Measurements from ENCODE around the gene NR4A3.

NR4A3 gene

DNA sequence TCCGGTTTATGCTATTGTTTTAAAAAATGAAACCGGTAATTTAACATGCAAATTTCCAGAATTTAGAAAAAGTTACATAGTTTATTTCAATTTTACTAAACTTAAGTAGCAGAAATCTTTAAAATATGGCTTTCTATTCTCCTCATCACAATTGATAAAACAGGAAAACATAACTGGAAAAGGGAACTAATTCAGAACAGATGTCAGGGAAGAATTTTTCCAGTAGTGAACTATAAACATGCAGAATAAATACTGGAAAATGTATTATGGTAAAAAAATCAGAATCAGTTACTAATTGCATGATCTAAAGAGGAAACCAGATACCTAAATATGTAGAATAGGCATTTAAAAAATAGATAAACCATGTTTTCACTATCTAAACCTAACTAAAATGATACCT lies 7.3 kb upstream of the NR4A3 start:
- no peak for DNase-seq (ENCODE audit: low spot score)

DNA sequence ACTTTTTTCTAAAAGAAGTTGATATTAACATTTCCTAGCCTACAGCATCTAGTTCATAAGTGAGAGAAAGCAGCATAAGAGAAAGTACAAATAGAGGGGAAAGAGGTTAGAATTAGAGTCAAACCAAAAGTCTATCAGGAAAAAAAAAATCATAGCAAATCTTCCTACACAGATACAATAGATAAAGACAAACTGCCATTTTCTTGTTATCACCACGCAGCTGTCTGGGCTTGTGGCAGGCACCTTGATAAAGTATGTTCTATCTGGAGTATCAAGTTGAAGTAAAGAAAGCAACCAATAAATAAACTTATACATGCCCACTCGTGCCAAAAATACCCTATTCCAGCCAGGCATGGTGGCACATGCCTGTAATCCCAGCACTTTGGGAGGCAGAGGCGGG lies 5.3 kb upstream of the NR4A3 start:
- DNase-seq (ENCODE audit: low spot score) = no peak

DNA sequence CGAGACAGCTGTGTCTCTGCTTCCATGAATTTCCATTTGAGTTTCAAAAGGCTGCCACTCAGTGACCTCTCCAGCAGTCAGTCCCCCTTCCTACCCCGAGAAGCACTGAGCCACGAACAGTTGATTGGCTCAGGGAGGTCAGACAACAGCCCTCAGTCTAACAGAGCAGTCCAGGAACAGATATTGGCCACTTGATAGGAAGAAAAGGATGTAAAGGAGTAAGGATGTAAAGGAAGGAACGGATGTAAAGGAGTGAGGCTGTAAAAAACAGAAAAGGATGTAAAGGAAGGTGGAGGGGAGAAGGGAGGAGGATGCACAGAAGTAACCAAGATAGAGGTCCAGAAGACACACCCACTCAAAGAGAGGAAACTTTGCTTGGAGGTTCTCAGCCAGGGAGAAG lies 3.2 kb upstream of the NR4A3 start:
- DNase-seq (ENCODE audit: low spot score) = no peak

DNA sequence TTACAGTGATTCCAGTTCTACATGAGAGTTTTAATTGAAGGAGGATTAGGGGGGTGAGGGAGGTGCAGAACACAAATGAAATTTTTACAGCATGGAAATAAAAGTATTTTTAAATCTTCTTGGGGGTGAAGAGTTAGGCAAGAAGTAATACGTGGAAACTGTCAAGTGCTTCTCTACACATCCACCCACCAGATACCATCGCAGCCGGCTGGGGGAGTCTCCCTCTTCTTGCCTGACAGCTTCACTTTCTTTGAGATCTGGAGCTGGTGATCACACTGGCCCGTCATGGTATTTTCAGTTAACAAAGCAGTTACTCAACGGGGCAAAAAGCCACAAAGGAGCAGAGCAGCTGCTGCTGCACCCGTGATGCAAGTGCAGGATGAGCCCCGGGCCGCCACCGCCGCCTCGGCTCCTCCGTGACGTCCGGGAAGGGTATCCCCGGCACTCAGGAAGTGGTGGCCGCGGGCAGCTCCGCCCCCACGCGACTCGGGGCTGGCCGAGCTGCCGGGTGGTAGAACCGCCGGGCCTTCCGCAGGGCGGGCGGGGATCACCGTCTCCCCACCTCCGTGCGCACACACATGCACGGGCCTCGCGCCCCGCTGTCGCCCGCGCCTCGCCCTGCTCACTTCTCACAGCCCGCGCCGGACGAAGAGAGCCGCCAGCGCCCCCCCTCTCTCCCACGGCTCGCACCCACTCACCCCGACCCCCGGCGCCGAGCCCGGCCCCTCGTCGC lies 2.4 kb upstream of the NR4A3 start:
- DNase-seq (ENCODE audit: low spot score) = peak; percentile 84

DNA sequence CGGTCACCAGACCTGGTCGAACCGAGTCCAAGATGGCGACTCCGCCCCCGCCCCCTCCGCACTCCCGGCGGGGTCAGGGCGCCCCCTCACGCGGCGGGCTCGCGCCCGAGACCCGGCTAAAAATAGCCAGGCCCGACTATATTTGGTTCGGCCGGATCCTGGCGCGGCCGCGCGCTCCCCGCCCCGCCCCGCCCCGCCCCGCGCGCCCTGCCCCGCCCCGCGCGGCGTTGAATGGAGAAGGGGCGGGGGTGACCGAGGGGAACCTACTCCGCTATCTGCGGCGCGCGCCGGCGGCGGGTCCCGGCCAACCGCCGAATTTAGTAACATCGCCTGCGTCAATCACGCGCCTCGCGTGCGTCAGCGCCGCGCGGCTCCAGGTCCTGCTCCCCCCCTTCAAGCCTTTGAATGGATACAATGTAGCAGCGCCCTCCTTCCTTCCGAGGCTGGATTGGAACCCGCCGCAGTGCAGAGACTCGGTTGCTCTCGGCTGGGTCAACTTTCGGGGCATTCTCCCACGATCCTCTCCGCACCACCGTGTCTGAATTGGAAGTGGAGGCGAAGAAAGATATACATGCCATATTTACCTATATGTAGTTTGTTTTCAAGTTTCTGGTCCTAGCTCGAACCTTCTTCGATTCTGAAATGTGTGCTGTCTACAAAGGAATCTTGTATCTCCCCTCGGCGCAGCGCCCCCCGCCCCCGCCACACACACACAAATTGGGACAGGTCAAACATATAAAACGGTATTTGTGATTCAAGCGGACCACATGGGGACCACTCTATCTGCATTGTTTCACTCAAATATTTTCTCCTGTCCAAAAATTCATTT lies 1.6 kb upstream of the NR4A3 start:
- DNase-seq (ENCODE audit: low spot score) = peak; percentile 89

DNA sequence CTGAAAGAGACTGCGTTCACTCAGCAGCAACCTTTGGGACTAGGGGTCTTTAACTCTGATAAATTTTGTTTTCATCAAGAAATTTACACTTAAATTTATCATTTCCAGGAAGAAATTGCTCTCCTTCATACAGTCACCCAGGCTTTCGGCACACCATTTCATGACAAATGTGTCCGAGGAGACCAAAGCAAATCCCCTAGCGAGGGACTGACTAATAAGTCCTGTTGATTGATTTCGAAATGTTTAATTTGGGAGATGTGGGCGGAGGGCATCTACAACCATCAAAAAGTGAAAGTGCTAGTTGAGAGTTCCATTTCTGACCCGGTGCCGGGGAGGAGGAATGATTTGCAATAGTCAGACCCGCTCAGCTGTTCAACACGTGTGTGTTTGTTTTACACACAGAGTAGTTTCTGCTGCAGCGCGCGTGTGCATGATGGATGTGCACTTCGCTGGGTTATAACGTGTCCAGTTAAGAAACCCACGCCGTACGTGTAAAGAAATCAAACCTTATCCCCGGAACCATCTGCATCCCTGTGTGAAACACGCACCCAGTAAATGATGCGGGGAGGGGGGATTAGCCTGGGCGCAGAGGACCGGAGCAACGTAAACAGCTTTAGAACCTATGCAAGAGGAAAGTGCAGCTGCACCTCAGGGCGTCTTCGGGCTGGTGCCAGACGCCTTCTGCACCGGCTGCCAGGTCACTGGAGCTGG lies 845 bp upstream of the NR4A3 start:
- peak; percentile 40 for DNase-seq (ENCODE audit: low spot score)

DNA sequence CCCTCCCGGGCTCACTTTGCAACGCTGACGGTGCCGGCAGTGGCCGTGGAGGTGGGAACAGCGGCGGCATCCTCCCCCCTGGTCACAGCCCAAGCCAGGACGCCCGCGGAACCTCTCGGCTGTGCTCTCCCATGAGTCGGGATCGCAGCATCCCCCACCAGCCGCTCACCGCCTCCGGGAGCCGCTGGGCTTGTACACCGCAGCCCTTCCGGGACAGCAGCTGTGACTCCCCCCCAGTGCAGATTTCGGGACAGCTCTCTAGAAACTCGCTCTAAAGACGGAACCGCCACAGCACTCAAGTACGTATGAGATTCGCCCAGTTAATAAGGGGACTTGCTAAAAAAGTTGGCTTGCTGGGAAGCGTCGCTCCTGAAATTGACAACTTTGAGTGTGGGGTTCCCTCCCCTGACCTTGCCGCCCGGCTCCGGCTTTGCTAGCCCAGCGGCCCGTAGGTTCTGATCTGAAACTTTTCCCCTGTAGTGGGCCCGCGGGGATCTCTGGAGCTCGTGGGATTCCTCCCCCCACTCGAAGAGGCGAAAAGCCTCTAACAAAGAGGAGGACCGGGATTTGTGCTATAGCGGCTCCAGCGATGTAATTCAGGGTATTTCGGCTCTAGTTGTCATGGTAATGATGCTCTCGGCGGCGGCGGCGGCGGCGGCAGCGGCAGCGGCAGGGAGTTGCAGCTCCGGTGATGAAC lies 572 bp downstream of the NR4A3 start:
- peak; percentile 41 for DNase-seq (ENCODE audit: low spot score)

DNA sequence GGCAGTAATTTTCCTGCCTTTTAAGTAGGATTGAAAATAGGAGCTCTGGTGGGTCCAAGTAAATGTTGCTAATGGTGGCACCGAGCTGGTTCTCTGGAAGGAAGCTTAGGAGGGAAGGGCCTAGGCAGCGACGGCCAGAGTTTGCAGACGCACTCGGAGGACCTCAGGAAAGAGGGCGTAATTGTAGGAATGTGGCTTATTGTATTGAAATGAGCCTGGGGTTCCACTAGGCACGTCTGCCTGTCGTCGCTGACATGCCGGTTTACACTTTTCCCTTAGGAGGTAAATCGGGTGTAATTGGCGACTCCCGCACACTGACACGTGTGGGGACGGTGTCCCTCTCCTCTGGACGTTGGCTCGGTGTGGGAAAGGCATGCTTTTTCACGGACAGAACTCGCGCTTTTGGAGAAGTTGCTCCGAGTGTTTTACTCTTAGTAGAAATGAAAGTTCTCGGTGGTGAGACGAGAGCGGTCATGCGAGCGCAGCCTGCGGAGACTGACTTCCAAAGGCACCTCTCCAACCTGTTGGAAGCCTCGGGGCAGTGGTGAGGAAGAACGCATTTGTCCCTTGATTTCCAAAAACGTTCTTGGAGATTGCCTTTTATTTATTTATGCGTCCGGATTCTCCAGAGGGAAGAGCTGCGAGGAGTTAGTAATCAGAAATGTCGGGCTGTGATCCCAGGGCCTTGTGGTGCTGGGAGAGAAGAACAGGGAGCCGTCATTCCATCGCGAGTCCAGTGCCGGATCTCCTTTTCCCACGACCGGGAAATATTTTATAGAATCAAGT lies 1.3 kb downstream of the NR4A3 start:
- peak; percentile 41 for DNase-seq (ENCODE audit: low spot score)

DNA sequence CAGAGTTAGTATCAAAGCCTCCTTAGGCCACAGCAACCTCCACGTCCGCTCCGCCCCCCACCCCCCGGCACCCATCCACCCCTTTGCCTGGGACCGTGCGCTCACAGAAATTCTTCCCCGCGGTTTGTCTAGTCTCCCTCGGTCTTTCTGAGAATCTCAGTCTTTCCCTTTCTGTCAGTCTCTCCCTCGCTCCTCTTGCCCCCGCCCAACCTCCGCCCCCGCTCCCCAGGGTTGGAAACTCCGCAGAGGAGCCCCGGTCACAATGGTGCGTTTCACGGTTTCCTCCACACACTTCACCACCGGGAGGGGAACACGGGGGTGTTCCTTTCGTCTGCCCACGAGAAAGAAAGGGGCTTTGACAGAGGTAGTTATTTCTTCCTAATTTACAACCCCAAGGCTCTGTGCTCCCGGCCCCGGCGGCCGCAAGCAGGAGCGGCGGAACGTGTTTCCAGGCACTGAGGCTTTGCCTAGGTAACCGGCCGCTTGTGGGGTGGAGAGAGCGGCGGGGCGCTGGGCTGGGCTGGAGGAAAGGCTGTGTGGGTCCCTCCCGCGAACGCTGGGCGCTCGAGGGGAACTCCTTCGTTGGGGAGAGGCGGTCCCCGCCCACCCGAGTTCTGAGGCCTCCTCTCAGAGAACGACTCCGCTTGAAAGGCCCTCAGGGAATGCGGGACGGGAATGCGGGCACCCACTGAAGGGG lies 2.1 kb downstream of the NR4A3 start:
- DNase-seq (ENCODE audit: low spot score) = peak; percentile 31

DNA sequence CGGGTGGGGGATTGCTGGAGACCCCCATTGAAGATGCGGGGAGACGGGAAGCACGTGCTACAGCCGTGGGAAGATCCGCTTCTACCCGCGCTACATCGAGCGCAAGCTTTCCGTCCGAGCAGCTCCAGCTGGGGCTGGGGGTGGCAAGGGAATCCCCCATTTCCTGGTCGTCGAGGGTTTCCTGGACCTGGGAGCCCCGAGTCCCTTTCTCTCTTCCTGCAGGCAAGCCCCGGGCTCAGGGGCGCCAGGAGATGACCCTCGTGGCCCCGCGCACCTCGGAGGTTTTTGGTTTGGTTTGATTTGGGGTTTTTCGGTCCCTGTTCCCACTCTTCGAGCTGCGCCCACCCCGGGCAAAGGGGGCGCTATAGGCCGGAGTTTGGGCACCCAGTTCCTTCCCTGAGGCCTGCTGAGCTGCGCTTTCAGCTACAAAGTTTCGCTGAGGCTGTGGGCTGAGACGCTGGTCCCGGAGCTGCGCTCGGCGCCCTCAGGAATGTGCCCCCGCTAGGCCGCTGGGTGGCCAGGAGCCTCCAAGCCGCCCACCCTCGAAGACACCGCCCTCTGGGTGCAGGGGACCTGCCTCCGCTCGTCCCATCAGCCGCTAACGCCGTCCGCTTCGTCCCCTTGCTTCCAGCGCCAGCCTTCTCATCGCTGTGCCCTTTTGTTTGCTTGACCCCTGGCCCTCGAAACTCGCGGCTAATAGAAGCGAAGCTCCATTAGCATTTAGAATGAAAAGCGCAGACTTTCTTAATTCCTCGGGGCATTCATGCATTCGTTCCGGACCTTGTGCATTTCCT lies 2.9 kb downstream of the NR4A3 start:
- DNase-seq (ENCODE audit: low spot score) = peak; percentile 61

DNA sequence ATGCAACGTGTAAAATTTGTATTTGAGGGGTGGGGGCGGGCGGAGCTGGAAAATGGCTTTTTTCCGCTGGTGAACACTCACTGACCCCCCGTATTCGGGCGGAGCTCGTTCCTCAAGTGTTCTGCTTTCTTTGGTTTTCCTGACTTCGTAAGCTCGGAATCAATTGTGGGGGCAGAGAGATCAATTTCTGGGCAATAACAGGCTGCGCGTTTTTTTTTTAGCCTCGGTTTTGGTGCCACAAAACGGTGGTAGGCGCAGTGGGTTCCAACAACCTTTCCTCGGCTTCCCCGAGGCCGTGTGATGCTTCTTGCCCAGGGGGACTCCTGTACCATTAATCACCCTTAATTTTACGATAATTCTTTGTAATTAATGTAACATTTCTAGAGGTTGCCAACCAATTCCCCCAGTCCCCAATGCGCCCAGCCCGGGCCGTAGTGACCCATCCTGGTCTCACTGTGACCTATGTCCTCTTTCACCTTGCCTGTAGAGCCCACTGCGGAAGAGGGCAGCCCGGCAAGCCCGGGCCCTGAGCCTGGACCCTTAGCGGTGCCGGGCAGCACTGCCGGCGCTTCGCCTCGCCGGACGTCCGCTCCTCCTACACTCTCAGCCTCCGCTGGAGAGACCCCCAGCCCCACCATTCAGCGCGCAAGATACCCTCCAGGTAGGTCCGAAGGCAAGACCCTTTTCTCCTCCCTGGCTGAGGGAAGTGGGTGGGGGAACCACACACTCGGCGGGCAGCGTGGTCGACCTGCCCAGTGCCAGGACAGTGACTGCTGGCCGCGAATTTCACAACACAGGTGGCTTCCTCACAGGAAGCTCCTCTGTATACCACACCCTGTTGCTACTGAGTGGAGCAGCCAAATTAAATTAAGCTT lies 3.7 kb downstream of the NR4A3 start:
- DNase-seq (ENCODE audit: low spot score) = no peak

DNA sequence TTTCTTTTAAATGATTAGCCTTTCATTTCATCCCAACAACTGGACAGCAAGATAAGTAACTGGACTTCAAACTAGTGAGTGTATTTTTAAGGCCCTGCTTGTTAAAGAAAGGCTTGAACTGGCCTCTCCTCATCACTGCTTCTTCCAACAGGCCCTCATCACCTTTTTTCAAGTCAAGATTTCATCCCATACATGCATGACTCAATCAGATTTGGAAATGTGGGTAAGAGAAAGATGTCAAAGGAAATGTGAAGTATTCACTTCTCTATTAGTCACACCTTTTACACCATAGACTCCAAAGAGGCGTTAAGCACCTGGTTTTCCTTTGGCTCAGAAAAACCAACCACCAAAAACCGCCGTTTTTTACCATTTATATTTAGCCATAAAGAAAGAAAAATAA lies 4.9 kb downstream of the NR4A3 start:
- DNase-seq (ENCODE audit: low spot score) = no peak

DNA sequence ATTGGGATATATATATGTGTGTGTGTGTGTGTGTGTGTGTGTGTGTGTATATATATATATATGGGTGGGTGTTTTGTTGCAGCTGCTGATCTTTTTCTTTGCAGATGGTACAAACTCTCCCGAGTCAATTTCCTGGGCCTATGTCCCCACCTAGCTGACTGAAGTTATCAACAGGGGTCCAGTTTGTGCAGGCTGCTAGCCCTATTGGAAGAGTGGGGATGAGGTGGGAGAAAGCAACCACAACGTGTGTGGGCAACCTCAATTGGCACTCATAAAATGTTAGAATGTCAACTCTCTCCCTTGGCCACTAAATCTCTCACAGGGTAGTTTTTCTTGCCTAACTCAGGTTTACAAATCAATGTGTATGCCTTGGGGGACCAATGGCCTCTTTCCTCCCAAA lies 5.6 kb downstream of the NR4A3 start:
- DNase-seq (ENCODE audit: low spot score) = no peak

DNA sequence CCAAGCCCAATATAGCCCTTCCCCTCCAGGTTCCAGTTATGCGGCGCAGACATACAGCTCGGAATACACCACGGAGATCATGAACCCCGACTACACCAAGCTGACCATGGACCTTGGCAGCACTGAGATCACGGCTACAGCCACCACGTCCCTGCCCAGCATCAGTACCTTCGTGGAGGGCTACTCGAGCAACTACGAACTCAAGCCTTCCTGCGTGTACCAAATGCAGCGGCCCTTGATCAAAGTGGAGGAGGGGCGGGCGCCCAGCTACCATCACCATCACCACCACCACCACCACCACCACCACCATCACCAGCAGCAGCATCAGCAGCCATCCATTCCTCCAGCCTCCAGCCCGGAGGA lies 6.3 kb downstream of the NR4A3 start:
- DNase-seq (ENCODE audit: low spot score) = no peak

DNA sequence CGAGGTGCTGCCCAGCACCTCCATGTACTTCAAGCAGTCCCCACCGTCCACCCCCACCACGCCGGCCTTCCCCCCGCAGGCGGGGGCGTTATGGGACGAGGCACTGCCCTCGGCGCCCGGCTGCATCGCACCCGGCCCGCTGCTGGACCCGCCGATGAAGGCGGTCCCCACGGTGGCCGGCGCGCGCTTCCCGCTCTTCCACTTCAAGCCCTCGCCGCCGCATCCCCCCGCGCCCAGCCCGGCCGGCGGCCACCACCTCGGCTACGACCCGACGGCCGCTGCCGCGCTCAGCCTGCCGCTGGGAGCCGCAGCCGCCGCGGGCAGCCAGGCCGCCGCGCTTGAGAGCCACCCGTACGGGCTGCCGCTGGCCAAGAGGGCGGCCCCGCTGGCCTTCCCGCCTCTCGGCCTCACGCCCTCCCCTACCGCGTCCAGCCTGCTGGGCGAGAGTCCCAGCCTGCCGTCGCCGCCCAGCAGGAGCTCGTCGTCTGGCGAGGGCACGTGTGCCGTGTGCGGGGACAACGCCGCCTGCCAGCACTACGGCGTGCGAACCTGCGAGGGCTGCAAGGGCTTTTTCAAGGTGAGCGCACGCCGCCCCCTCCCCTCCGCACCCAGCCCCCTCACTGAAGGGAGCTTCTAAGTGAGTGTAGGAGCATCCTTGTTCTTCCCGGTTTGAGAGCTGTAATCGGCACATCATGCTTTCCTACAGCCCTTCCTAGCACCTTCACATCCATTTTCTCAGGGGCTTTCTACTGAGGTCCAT lies 6.9 kb downstream of the NR4A3 start:
- DNase-seq (ENCODE audit: low spot score) = no peak

DNA sequence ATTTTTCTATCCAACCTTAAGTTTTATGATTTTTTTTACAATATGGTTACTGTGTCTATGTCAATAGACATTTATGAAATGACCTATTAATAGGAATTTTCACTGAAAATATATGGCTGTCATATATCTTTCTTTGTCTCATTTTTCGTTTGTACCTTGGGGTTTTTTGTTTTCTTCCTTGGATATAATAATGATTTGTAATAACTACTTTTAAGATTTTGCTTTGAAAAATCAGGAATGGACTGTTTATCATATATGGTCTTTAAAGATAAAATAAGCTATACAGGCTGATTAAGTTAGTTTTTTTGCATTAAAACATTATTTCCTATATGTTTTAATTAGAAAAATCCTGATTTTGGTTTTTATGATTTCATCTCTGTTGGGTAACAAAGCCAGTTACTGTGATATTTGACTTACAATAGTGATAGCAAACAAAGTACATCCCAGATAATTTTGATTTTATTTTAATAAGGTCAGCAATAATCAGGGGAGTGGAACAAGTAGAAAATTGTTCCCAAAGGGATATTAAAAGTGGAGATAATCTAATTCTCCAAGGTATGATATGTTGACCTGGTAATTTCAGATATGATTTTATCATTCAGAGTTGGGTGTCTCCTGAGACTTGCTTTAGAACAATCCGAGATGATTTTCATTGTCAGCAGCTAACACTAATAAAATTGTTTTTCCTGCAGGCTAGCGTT lies 10.3 kb downstream of the NR4A3 start:
- DNase-seq (ENCODE audit: low spot score) = no peak

DNA sequence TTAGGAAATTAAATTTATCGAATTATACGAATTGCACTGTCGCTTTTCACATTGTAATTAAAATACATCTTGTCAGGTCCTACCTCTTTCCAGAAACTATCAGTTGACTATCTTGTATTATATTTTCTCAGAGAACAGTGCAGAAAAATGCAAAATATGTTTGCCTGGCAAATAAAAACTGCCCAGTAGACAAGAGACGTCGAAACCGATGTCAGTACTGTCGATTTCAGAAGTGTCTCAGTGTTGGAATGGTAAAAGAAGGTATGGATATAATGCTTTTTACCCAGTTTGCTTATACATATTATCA lies 10.8 kb downstream of the NR4A3 start:
- DNase-seq (ENCODE audit: low spot score) = no peak

DNA sequence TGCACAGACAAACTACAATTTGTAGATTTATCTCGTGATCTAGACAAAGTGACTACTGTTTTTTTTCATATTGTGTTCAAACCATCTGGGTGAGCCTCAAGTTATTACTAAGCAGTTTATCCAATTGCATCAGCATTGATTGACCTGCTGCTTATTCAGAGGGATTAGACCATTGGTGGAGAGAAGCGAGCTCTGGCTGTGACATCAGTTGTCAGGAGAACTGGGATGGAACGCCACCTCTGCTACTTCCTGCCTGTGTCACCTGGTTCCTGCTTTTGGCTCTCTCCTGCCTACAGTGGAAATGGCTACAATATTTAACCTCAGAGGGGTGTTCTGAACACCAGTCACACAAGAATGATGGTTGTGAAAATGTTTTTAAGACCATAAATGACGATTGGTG lies 12.1 kb downstream of the NR4A3 start:
- DNase-seq (ENCODE audit: low spot score) = no peak
